Cardiac muscle cell (in vitro differentiated cells and primary cell): ENCODE results near the gene SMIM10L1. TPM values are rescaled to one million over a fixed set of nuclear protein-coding genes. Genes with fewer than 3 reads are reported as not detected.

Experiments
- DNase-seq, 2 donors: peaks; one replicate each; pipeline versions ENCODE4 v3.0.0 to v3.0.0-alpha.2; 2010 to 2017; ENCODE audit warnings: low read depth in 1 of 2, low spot score in 1 of 2
- H3K27ac ChIP-seq: fragments of 200-600 bp; sonication (generic); 2 replicates; pipeline ENCODE4 v1.5.1; 2016
- H3K27me3 ChIP-seq: fragments of 200-600 bp; sonication (generic); 2 replicates; pipeline ENCODE4 v1.6.0; 2016; ENCODE audit warnings: control low read depth
- H3K36me3 ChIP-seq: fragments of 200-600 bp; sonication (generic); 2 replicates; pipeline ENCODE4 v1.5.1; 2016; ENCODE audit warnings: control low read depth
- H3K4me1 ChIP-seq: fragments of 200-600 bp; sonication (generic); 2 replicates; pipeline ENCODE4 v1.8.1; 2017; ENCODE audit warnings: low read depth, mild to moderate bottlenecking, mixed run types
- H3K4me3 ChIP-seq: fragments of 200-600 bp; sonication (generic); 2 replicates; pipeline ENCODE4 v1.5.1; 2016; ENCODE audit warnings: mild to moderate bottlenecking
- H3K9me3 ChIP-seq: fragments of 200-600 bp; sonication (generic); 2 replicates; pipeline ENCODE4 v1.5.1; 2017; ENCODE audit warnings: low read depth, mild to moderate bottlenecking, control low read depth
- CTCF ChIP-seq: IDR thresholded peaks from 2 replicates; pipeline ENCODE4 v1.5.1; 2012; ENCODE audit warnings: low read depth, mild to moderate bottlenecking, low read length
- polyA plus RNA-seq: library from polyadenylated mRNA; unstranded; fragments of >200 nt; fragmentation: Nextera tagmentation; extraction: Ambion mirVana; gene quantifications from 2 replicates; pipeline ENCODE4 v1.2.1, GENCODE V29; 2016
- total RNA-seq: library from RNA; depleted of rRNA; stranded (reverse); fragments of >200 nt; gene quantifications from 2 replicates; pipeline ENCODE4 v1.2.3, GENCODE V29; 2016

The SMIM10L1 gene
- total and polyA plus RNA-seq, 2 experiments from 2014 or later: 15.2 to 26.3 TPM

- Histone ChIP-seq H3K4me3 (no peak within 1 kb of the TSS), H3K4me1 (peaks cover 9% of the 10 kb centered on the region), H3K27ac (peak within 1 kb of the TSS; percentile 17), H3K36me3 (no peaks in the 10 kb centered on the region), H3K9me3 (no peaks in the 10 kb centered on the region), H3K27me3 (no peaks in the 10 kb centered on the region)
- no peak for TF ChIP-seq CTCF
- no peak for DNase-seq
Measured at GRCh38 chr12:11134305-11134704, 36.7 kb upstream of the SMIM10L1 start, which contains the start of gene TAS2R30. TSS of gene TAS2R30 (minus strand) at chr12:11134644. CDS start at chr12:11134244, 400 bp downstream.

DNA sequence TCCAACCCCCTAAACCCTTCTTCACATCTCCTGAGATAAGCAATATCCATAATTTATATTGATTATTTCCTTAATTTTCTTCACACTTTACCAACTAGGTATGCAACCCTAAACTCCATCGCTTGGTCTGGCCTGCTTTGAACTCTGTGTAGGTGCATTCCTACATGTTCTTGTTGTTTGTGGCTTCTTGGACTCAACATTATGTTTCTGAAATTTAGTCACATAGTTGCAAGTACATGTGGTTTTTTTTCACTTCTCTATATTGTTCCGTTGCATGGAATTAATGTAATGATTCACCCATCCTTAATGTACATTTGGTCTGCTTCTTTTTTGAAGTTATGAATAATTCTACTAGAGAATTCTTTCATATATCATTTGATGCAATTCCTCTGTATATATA lies 34.9 kb upstream of the SMIM10L1 start:
- TF ChIP-seq CTCF: no peak
- no peak for DNase-seq

GRCh38 chr12:11143352-11143751 lies 27.6 kb upstream of the SMIM10L1 start:
- H3K4me1 ChIP-seq: no peaks in the 10 kb centered on the region
- no peak overlapping the region for H3K27ac ChIP-seq
- no peaks in the 10 kb centered on the region for H3K27me3 ChIP-seq
- H3K4me3 ChIP-seq: no peak overlapping the region
- DNase-seq: no peak
- H3K36me3 ChIP-seq: no peaks in the 10 kb centered on the region
- no peaks in the 10 kb centered on the region for H3K9me3 ChIP-seq
- TF ChIP-seq CTCF: no peak

More for the DNA sequence above, 34.9 kb upstream of the SMIM10L1 start:
- Histone ChIP-seq H3K4me3 (no peak overlapping the region), H3K27ac (no peak overlapping the region), H3K36me3 (no peaks in the 10 kb centered on the region), H3K4me1 (peaks cover 9% of the 10 kb centered on the region), H3K27me3 (no peaks in the 10 kb centered on the region), H3K9me3 (no peaks in the 10 kb centered on the region)

- TF ChIP-seq CTCF: no peak
- no peaks in the 10 kb centered on the region for H3K4me1 ChIP-seq
- H3K9me3 ChIP-seq: no peaks in the 10 kb centered on the region
- H3K4me3 ChIP-seq: no peak overlapping the region
- no peak for DNase-seq
- H3K36me3 ChIP-seq: no peaks in the 10 kb centered on the region
- no peaks in the 10 kb centered on the region for H3K27me3 ChIP-seq
- H3K27ac ChIP-seq: no peak overlapping the region
Measured at GRCh38 chr12:11144297-11144696, 26.7 kb upstream of the SMIM10L1 start.

GRCh38 chr12:11147420-11147819 lies 23.6 kb upstream of the SMIM10L1 start:
- Histone ChIP-seq H3K36me3 (peaks cover 3% of the 10 kb centered on the region), H3K4me1 (no peaks in the 10 kb centered on the region), H3K9me3 (no peaks in the 10 kb centered on the region), H3K27ac (no peak overlapping the region), H3K4me3 (no peak overlapping the region), H3K27me3 (no peaks in the 10 kb centered on the region)
- DNase-seq: no peak
- no peak for TF ChIP-seq CTCF

- DNase-seq: no peak
- Histone ChIP-seq H3K27ac (no peak overlapping the region), H3K4me1 (no peaks in the 10 kb centered on the region), H3K36me3 (peaks cover 3% of the 10 kb centered on the region), H3K4me3 (no peak overlapping the region), H3K9me3 (no peaks in the 10 kb centered on the region), H3K27me3 (no peaks in the 10 kb centered on the region)
- no peak for TF ChIP-seq CTCF
Measured at GRCh38 chr12:11150832-11151231, 20.2 kb upstream of the SMIM10L1 start.
